Measurements from ENCODE around the gene ROR1. TPM values are rescaled to one million over a fixed set of nuclear protein-coding genes. Genes with fewer than 3 reads are reported as not detected.

The ROR1 gene
- total RNA-seq, 2 experiments from 2014 or later = not detected

- POLR2A ChIA-PET = no interaction called here
- no peaks in the 10 kb centered on the region for H3K4me1 Mint-ChIP-seq
- no peaks in the 10 kb centered on the region for H3K36me3 Mint-ChIP-seq (ENCODE audit: low read depth)
- no peak for DNase-seq
- no peaks in the 10 kb centered on the region for H3K9me3 Mint-ChIP-seq
- H3K27ac Mint-ChIP-seq = no peak overlapping the region
- no peak overlapping the region for H3K4me3 Mint-ChIP-seq
- no peaks in the 10 kb centered on the region for H3K27me3 Mint-ChIP-seq
- CTCF ChIA-PET = interaction anchor here (0.7 kb wide), 1 partner anchor 1236 kb away, joined by 4 read pairs; no protein-coding TSS in a partner anchor
Measured at GRCh38 chr1:64147045-64147724, 373.4 kb downstream of the ROR1 start.

DNA sequence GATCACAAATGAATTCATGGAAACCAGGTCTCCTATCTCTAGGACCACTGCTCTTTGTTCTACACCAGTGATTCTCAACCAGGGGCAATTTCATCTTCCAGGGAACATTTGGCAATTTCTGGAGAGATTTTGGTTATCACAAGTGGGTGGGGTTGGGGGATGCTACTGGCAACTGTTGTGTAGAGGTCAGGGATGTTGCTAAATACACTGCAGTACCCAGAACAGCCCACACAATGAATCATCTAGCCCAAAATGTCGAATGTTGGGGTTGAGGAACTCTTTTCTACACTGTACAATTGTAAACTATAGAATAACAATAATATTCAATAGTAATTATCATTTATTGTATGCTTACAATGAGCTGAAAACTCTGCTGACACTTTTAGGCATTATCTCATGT, 373.9 kb downstream of the ROR1 start:
- Mint-ChIP-seq H3K4me1 (no peaks in the 10 kb centered on the region), H3K27ac (no peak overlapping the region), H3K27me3 (no peaks in the 10 kb centered on the region), H3K4me3 (no peak overlapping the region), H3K9me3 (no peaks in the 10 kb centered on the region), H3K36me3 (ENCODE audit: low read depth) (no peaks in the 10 kb centered on the region)
- POLR2A ChIA-PET = no interaction called here
- no peak for DNase-seq
- CTCF ChIA-PET = interaction anchor here (1.5 kb wide), 1 partner anchor 10 kb away, joined by 5 read pairs; no protein-coding TSS in a partner anchor

DNA sequence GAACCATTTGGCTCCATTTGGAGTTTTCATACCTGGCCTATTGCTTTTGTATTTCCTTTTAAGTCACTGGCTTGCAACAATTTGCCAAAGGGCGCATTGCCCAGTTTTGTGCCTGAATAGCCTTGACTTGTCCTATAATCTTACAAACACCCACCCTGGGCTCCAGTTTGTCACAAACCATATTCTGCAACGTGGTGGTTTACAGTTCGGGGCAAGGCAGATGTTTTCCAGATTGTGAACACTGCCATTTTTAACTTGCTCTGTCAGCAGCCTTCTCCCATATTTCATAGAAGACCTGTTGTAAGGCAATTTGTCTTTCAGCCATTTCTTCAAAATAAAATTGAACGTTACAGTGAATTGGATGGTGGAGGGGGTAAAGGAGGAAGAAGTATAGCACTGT, 376.4 kb downstream of the ROR1 start:
- POLR2A ChIA-PET = no interaction called here
- Mint-ChIP-seq H3K4me3 (no peak overlapping the region), H3K9me3 (no peaks in the 10 kb centered on the region), H3K27me3 (no peaks in the 10 kb centered on the region), H3K4me1 (no peaks in the 10 kb centered on the region), H3K36me3 (ENCODE audit: low read depth) (no peaks in the 10 kb centered on the region), H3K27ac (no peak overlapping the region)
- DNase-seq = no peak
- CTCF ChIA-PET = interaction anchor here (1.3 kb wide), 1 partner anchor 13 kb away, joined by 4 read pairs; no protein-coding TSS in a partner anchor

DNA sequence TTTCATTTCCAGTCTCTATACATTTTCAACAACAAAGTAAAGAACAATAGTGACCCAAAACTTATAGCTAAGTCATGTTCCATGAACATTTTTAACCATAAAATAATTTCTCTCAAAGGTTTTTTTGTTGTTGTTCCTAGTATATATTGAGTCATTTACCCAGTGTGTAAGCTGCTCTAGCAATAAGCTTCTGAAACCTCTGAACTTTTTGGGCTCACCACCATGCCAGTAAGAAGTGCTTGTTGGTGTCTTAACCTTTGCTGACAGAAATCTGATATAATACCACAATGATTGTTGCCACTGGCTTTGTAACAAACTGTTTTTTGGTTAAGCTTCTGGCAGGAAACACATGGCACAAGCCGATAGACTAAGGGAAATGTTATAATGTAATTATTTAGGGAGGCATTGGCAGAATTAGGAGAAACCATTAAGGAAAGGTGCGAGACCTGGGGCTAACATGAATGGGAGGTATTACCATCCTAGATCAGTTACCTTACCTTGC, 377.0 kb downstream of the ROR1 start:
- ChIA-PET CTCF (interaction anchor here (1.3 kb wide), 1 partner anchor 14 kb away, joined by 4 read pairs; no protein-coding TSS in a partner anchor), POLR2A (no interaction called here)
- DNase-seq = no peak
- no peaks in the 10 kb centered on the region for H3K27me3 Mint-ChIP-seq
- H3K9me3 Mint-ChIP-seq = no peaks in the 10 kb centered on the region
- H3K4me1 Mint-ChIP-seq = no peaks in the 10 kb centered on the region
- H3K4me3 Mint-ChIP-seq = no peak overlapping the region
- H3K36me3 Mint-ChIP-seq (ENCODE audit: low read depth) = no peaks in the 10 kb centered on the region
- no peak overlapping the region for H3K27ac Mint-ChIP-seq

DNA sequence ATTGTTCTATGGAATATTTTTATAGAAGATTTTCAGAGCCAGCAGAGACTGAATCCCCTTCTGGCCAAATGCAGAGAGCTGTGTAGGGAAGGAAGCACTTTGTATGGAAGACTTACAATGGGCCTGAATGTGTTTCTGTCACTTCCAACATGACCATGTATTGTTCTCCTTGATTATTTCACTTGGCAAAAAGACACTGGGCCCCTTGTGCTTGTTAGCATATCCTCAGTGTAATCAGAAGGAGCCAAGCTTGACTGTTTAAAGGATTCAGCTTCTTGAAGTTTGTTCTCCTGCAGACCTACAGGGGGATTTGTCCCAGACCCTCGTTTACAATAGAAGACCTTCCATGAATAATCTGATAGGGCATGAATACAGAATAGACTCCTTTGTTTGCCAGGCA, 381.5 kb downstream of the ROR1 start:
- no peak overlapping the region for H3K4me3 Mint-ChIP-seq
- CTCF ChIA-PET = no interaction called here

DNA sequence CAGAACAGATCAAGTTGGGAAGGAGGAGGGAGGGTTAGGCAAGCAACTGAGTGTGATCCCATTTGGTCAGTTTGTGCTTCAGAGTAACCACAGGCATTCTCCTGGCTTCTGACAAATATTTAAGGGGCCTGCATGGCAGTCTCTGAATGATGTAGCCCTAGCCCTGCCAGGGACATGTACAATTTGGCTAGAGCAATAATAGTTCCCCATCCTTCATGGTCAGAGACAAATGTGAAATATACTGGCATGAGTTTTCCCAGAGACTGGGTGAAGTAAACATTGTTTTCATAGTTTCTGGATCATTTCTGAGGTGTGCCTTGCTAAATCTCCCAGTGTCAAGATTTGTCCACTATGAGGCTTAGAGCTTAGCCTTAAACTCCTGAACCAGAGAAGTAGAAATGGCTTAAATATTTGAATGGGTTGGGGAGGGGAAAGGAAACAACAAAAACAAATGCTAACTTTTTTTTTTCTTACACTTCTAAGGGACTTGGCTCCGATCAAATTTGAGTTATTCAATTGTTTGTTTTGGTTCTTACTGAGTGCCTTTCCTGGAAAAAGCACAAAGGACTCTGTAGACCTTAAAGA, 387.6 kb downstream of the ROR1 start:
- POLR2A ChIA-PET = no interaction called here
- Mint-ChIP-seq H3K4me3 (no peak overlapping the region), H3K4me1 (no peaks in the 10 kb centered on the region), H3K9me3 (no peaks in the 10 kb centered on the region), H3K27me3 (peaks cover 6% of the 10 kb centered on the region), H3K27ac (no peak overlapping the region), H3K36me3 (ENCODE audit: low read depth) (no peaks in the 10 kb centered on the region)
- no peak for DNase-seq
- CTCF ChIA-PET = no interaction called here

More for the DNA sequence above, 381.5 kb downstream of the ROR1 start:
- DNase-seq = no peak
- no peaks in the 10 kb centered on the region for H3K9me3 Mint-ChIP-seq
- H3K27ac Mint-ChIP-seq = no peak overlapping the region
- H3K4me1 Mint-ChIP-seq = no peaks in the 10 kb centered on the region
- H3K36me3 Mint-ChIP-seq (ENCODE audit: low read depth) = no peaks in the 10 kb centered on the region
- POLR2A ChIA-PET = no interaction called here
- H3K27me3 Mint-ChIP-seq = peaks cover 6% of the 10 kb centered on the region

DNA sequence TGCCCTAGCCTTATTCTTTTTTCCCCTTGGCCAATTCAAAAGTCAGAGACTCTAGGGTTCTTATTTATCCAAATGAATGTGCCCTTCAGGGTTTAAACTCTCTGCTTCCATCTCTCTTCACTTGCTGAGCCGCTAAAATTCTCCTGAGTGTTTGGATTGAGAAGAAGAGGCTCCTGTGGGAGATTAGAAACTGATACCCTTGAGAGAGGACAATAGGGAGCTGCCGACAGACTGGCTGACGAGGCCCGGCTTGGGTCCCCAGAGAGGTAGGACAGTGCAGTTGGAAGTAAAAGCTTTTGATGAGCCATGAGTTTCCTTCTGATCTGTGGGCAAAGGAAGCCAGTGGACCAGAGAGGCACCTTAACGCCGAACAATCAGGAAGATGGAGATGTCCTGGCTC, 388.3 kb downstream of the ROR1 start:
- H3K9me3 Mint-ChIP-seq = no peaks in the 10 kb centered on the region
- no peak overlapping the region for H3K27ac Mint-ChIP-seq
- DNase-seq = no peak
- no peak overlapping the region for H3K4me3 Mint-ChIP-seq
- CTCF ChIA-PET = no interaction called here
- H3K4me1 Mint-ChIP-seq = no peaks in the 10 kb centered on the region
- H3K36me3 Mint-ChIP-seq (ENCODE audit: low read depth) = no peaks in the 10 kb centered on the region
- H3K27me3 Mint-ChIP-seq = peaks cover 6% of the 10 kb centered on the region
- POLR2A ChIA-PET = no interaction called here

- Mint-ChIP-seq H3K27ac (no peak overlapping the region), H3K4me1 (no peaks in the 10 kb centered on the region), H3K27me3 (peaks cover 6% of the 10 kb centered on the region), H3K4me3 (no peak overlapping the region), H3K36me3 (ENCODE audit: low read depth) (no peaks in the 10 kb centered on the region), H3K9me3 (no peaks in the 10 kb centered on the region)
- CTCF ChIA-PET = no interaction called here
- POLR2A ChIA-PET = no interaction called here
- DNase-seq = no peak
Measured at GRCh38 chr1:64162804-64163203, 389.0 kb downstream of the ROR1 start.

DNA sequence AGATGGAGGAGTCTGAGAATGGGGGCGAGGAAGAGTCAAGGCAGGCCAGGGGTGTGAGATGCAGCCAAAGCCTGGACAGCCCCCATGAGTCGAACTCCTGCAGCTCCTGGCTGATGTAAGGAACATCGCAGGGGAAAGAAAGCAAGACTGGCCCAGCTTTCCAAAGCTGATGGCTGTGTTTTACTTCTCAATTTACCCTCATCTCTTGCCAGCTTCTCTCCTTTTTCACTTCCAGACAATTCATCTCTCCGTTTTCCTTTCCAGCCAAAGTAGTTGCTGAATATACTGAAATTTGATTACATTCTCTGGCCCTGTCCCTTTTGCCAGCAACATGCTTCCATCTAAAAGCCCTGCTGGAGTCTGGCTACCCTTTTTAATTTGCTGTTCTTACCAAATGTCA, 389.6 kb downstream of the ROR1 start:
- H3K27me3 Mint-ChIP-seq = peaks cover 6% of the 10 kb centered on the region
- peaks cover 3% of the 10 kb centered on the region for H3K9me3 Mint-ChIP-seq
- H3K27ac Mint-ChIP-seq = no peak overlapping the region
- ChIA-PET CTCF (no interaction called here), POLR2A (no interaction called here)
- H3K4me1 Mint-ChIP-seq = no peaks in the 10 kb centered on the region
- no peaks in the 10 kb centered on the region for H3K36me3 Mint-ChIP-seq (ENCODE audit: low read depth)
- DNase-seq = no peak
- no peak overlapping the region for H3K4me3 Mint-ChIP-seq

DNA sequence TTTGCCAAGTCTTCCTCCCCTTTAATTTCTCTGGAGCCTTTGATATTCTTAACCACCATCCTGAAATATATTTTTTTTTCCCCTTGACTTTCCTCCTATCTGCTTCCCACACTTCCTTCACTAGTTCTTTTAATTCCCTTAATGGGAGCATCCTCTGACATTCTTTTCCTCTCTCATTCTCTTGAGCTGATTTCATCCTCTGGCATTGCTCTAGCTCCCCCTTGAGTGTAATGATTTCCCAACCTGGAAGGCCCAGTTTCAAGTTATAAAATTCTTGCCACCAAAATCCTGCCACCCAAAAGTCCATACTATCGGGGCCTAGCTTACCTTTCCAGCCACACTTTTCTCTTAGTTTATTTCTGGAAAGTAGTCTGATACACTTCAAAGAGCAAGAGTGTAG, 390.2 kb downstream of the ROR1 start:
- CTCF ChIA-PET = no interaction called here
- no peak for DNase-seq
- Mint-ChIP-seq H3K4me3 (no peak overlapping the region), H3K9me3 (peaks cover 3% of the 10 kb centered on the region), H3K27ac (no peak overlapping the region), H3K27me3 (peaks cover 5% of the 10 kb centered on the region), H3K36me3 (ENCODE audit: low read depth) (no peaks in the 10 kb centered on the region), H3K4me1 (no peaks in the 10 kb centered on the region)
- POLR2A ChIA-PET = no interaction called here

DNA sequence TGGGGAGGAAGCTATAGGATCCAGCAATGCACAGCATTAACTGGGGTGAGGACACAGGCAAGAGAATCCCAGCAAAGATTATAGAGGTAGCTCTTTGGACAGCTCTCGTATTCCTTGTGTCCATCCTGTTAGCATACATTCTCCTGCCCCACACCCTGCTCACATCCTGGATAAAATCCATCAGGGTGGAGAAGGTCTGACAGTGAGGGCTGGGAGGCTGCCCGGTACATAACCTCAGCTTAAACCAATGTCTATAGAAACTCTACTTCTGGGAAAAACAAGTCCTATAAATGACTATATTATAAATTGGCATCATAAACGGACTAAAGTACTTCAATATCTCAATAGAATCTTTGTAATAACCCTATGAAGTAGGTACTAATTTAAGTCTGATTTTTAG, 392.8 kb downstream of the ROR1 start:
- no peaks in the 10 kb centered on the region for H3K27me3 Mint-ChIP-seq

GRCh38 chr1:64167176-64167575, 393.4 kb downstream of the ROR1 start:
- DNase-seq = no peak
- Mint-ChIP-seq H3K36me3 (ENCODE audit: low read depth) (no peaks in the 10 kb centered on the region), H3K4me1 (peaks cover 11% of the 10 kb centered on the region), H3K27ac (no peak overlapping the region), H3K27me3 (no peaks in the 10 kb centered on the region), H3K4me3 (no peak overlapping the region), H3K9me3 (peaks cover 3% of the 10 kb centered on the region)
- CTCF ChIA-PET = no interaction called here
- POLR2A ChIA-PET = no interaction called here

More for the DNA sequence above, 392.8 kb downstream of the ROR1 start:
- Mint-ChIP-seq H3K4me1 (peaks cover 6% of the 10 kb centered on the region), H3K4me3 (no peak overlapping the region), H3K27ac (no peak overlapping the region), H3K9me3 (peaks cover 3% of the 10 kb centered on the region), H3K36me3 (ENCODE audit: low read depth) (no peaks in the 10 kb centered on the region)
- ChIA-PET POLR2A (no interaction called here), CTCF (no interaction called here)
- no peak for DNase-seq

- H3K4me1 Mint-ChIP-seq = peaks cover 11% of the 10 kb centered on the region
- CTCF ChIA-PET = no interaction called here
- H3K4me3 Mint-ChIP-seq = no peak overlapping the region
- no peak overlapping the region for H3K27ac Mint-ChIP-seq
- peaks cover 2% of the 10 kb centered on the region for H3K27me3 Mint-ChIP-seq
- POLR2A ChIA-PET = no interaction called here
- H3K36me3 Mint-ChIP-seq (ENCODE audit: low read depth) = no peaks in the 10 kb centered on the region
- peaks cover 3% of the 10 kb centered on the region for H3K9me3 Mint-ChIP-seq
- no peak for DNase-seq
Measured at GRCh38 chr1:64171246-64171645, 397.4 kb downstream of the ROR1 start.

- Mint-ChIP-seq H3K4me1 (peaks cover 11% of the 10 kb centered on the region), H3K9me3 (peaks cover 3% of the 10 kb centered on the region), H3K36me3 (ENCODE audit: low read depth) (no peaks in the 10 kb centered on the region), H3K4me3 (no peak overlapping the region), H3K27ac (no peak overlapping the region), H3K27me3 (peaks cover 2% of the 10 kb centered on the region)
- POLR2A ChIA-PET = no interaction called here
- DNase-seq = no peak
- CTCF ChIA-PET = no interaction called here
Measured at GRCh38 chr1:64171797-64172281, 398.0 kb downstream of the ROR1 start.
